Type B pancreatic cell (in vitro differentiated cells): ENCODE measurements around the gene CCR2. TPM values are rescaled to one million over a fixed set of nuclear protein-coding genes. Genes with fewer than 3 reads are reported as not detected.

Source experiments
- DNase-seq: peaks from one replicate; pipeline ENCODE4 v3.0.0; 2021; ENCODE audit warnings: mixed read lengths; ENCODE audit not compliant: unreplicated experiment; ENCODE audit errors: extremely low spot score
- H3K27ac Mint-ChIP-seq: 2 replicates; pipeline ENCODE4 v1.8.0; 2021; ENCODE audit warnings: mild to moderate bottlenecking, mixed read lengths
- H3K27me3 Mint-ChIP-seq: 2 replicates; pipeline ENCODE4 v1.8.0; 2021; ENCODE audit warnings: mixed read lengths
- H3K36me3 Mint-ChIP-seq: 2 replicates; pipeline ENCODE4 v1.8.0; 2021; ENCODE audit warnings: mixed read lengths
- H3K4me1 Mint-ChIP-seq: one replicate; pipeline ENCODE4 v1.8.0; 2021; ENCODE audit warnings: mixed read lengths; ENCODE audit not compliant: unreplicated experiment
- H3K4me3 Mint-ChIP-seq: 2 replicates; pipeline ENCODE4 v1.8.0; 2021; ENCODE audit warnings: mild to moderate bottlenecking, mixed read lengths
- H3K9me3 Mint-ChIP-seq: 2 replicates; pipeline ENCODE4 v1.8.0; 2021; ENCODE audit warnings: mixed read lengths
- CTCF ChIP-seq: fragments of 200-600 bp; sonication (generic); conservative IDR thresholded peaks from 2 replicates; pipeline ENCODE4 v1.5.0; 2021; ENCODE audit warnings: antibody characterized with exemption, mild to moderate bottlenecking
- total RNA-seq: library from RNA; stranded (reverse); gene quantifications from 2 replicates; pipeline ENCODE4 v1.2.1, GENCODE V29; 2021; ENCODE audit warnings: low replicate concordance

Gene CCR2
- total RNA-seq, 1 donor from 2014 or later, result not detected

- no peaks in the 10 kb centered on the region for H3K9me3 Mint-ChIP-seq
- DNase-seq, result no peak
- peaks cover 42% of the 10 kb centered on the region for H3K27me3 Mint-ChIP-seq
- no peak overlapping the region for H3K27ac Mint-ChIP-seq
- H3K36me3 Mint-ChIP-seq, result no peaks in the 10 kb centered on the region
- no peaks in the 10 kb centered on the region for H3K4me1 Mint-ChIP-seq
- TF ChIP-seq CTCF, result no peak
- no peak overlapping the region for H3K4me3 Mint-ChIP-seq
Measured at GRCh38 chr3:46348823-46349482, 5.0 kb upstream of the CCR2 start.

- DNase-seq, result no peak
- Mint-ChIP-seq H3K4me1 (no peaks in the 10 kb centered on the region), H3K4me3 (no peak overlapping the region), H3K9me3 (no peaks in the 10 kb centered on the region), H3K36me3 (no peaks in the 10 kb centered on the region), H3K27ac (no peak overlapping the region), H3K27me3 (peaks cover 48% of the 10 kb centered on the region)
- no peak for TF ChIP-seq CTCF
Measured at GRCh38 chr3:46349484-46350261, 4.2 kb upstream of the CCR2 start.

GRCh38 chr3:46350262-46350565 lies 3.7 kb upstream of the CCR2 start:
- no peak for DNase-seq
- TF ChIP-seq CTCF, result no peak
- H3K27ac Mint-ChIP-seq, result no peak overlapping the region
- H3K36me3 Mint-ChIP-seq, result no peaks in the 10 kb centered on the region
- no peaks in the 10 kb centered on the region for H3K4me1 Mint-ChIP-seq
- peaks cover 53% of the 10 kb centered on the region for H3K27me3 Mint-ChIP-seq
- no peak overlapping the region for H3K4me3 Mint-ChIP-seq
- no peaks in the 10 kb centered on the region for H3K9me3 Mint-ChIP-seq

GRCh38 chr3:46351646-46352045 lies 2.3 kb upstream of the CCR2 start:
- H3K27me3 Mint-ChIP-seq, result peaks cover 67% of the 10 kb centered on the region
- no peaks in the 10 kb centered on the region for H3K9me3 Mint-ChIP-seq
- H3K27ac Mint-ChIP-seq, result no peak overlapping the region
- no peak overlapping the region for H3K4me3 Mint-ChIP-seq
- no peaks in the 10 kb centered on the region for H3K36me3 Mint-ChIP-seq
- no peak for TF ChIP-seq CTCF
- no peak for DNase-seq
- no peaks in the 10 kb centered on the region for H3K4me1 Mint-ChIP-seq

- Mint-ChIP-seq H3K9me3 (no peaks in the 10 kb centered on the region), H3K4me3 (no peak overlapping the region), H3K36me3 (no peaks in the 10 kb centered on the region), H3K27me3 (peaks cover 79% of the 10 kb centered on the region), H3K27ac (no peak overlapping the region), H3K4me1 (no peaks in the 10 kb centered on the region)
- DNase-seq, result no peak
- TF ChIP-seq CTCF, result no peak
Measured at GRCh38 chr3:46353090-46353489, 821 bp upstream of the CCR2 start.
